Measurements from ENCODE around the gene SLIT3. TPM values are rescaled to one million over a fixed set of nuclear protein-coding genes. Genes with fewer than 3 reads are reported as not detected.

Gene SLIT3
- total RNA-seq, 4 donors from 2014 or later = 0.97 to 6.1 (median 3.4) TPM

- intact Hi-C loops (cut with DNase I; ENCODE audit: low total_unique reads) = no loop called here
- no peak for DNase-seq
These were observed 252.5 kb downstream of the SLIT3 start for GRCh38 chr5:169048181-169049125.

GRCh38 chr5:169044962-169045361 lies 256.0 kb downstream of the SLIT3 start:
- H3K27me3 ChIP-seq = no peaks in the 10 kb centered on the region
- H3K36me3 ChIP-seq = no peaks in the 10 kb centered on the region
- in situ Hi-C loops (cut with MboI; ENCODE audit: low sequenced_read_pairs in 4 of 4) (no loop called here), intact Hi-C loops (cut with DNase I; ENCODE audit: low total_unique reads) (no loop called here)
- no peaks in the 10 kb centered on the region for H3K4me1 ChIP-seq
- no peaks in the 10 kb centered on the region for H3K9me3 ChIP-seq
- ATAC-seq (no peak), DNase-seq (no peak)
- no peak for TF ChIP-seq POLR2A (IDR thresholded peaks at IDR 0.05)
- no peak for TF ChIP-seq CTCF (IDR thresholded peaks at IDR 0.05 in 4 of 5, conservative IDR thresholded peaks at IDR 0.05 in 1 of 5)
- H3K4me3 ChIP-seq = no peak overlapping the region
- no peak overlapping the region for H3K27ac ChIP-seq

More at GRCh38 chr5:169048181-169049125, 252.5 kb downstream of the SLIT3 start:
- no peaks in the 10 kb centered on the region for H3K27me3 ChIP-seq
- no peaks in the 10 kb centered on the region for H3K9me3 ChIP-seq
- H3K36me3 ChIP-seq = no peaks in the 10 kb centered on the region
- H3K4me1 ChIP-seq = no peaks in the 10 kb centered on the region
- in situ Hi-C loops (cut with MboI; ENCODE audit: low sequenced_read_pairs in 4 of 4) = no loop called here
- TF ChIP-seq POLR2A (IDR thresholded peaks at IDR 0.05) (no peak), CTCF (IDR thresholded peaks at IDR 0.05 in 4 of 5, conservative IDR thresholded peaks at IDR 0.05 in 1 of 5) (no peak)
- no peak overlapping the region for H3K27ac ChIP-seq
- H3K4me3 ChIP-seq = no peak overlapping the region
- ATAC-seq = no peak

GRCh38 chr5:169041180-169041579 lies 259.8 kb downstream of the SLIT3 start:
- intact Hi-C loops (cut with DNase I; ENCODE audit: low total_unique reads) = no loop called here
- no peak for ATAC-seq

GRCh38 chr5:169039592-169039991 lies 261.3 kb downstream of the SLIT3 start:
- DNase-seq (no peak), ATAC-seq (no peak)
- H3K36me3 ChIP-seq = no peaks in the 10 kb centered on the region
- intact Hi-C loops (cut with DNase I; ENCODE audit: low total_unique reads) (no loop called here), in situ Hi-C loops (cut with MboI; ENCODE audit: low sequenced_read_pairs in 4 of 4) (no loop called here)
- H3K9me3 ChIP-seq = no peaks in the 10 kb centered on the region
- no peak for TF ChIP-seq CTCF (IDR thresholded peaks at IDR 0.05 in 4 of 5, conservative IDR thresholded peaks at IDR 0.05 in 1 of 5)
- TF ChIP-seq POLR2A (IDR thresholded peaks at IDR 0.05) = no peak
- no peaks in the 10 kb centered on the region for H3K4me1 ChIP-seq
- no peak overlapping the region for H3K27ac ChIP-seq
- no peak overlapping the region for H3K4me3 ChIP-seq
- no peaks in the 10 kb centered on the region for H3K27me3 ChIP-seq

More at GRCh38 chr5:169041180-169041579, 259.8 kb downstream of the SLIT3 start:
- no peaks in the 10 kb centered on the region for H3K27me3 ChIP-seq
- no peaks in the 10 kb centered on the region for H3K9me3 ChIP-seq
- no peak overlapping the region for H3K27ac ChIP-seq
- no peaks in the 10 kb centered on the region for H3K4me1 ChIP-seq
- TF ChIP-seq POLR2A (IDR thresholded peaks at IDR 0.05) (no peak), CTCF (IDR thresholded peaks at IDR 0.05 in 4 of 5, conservative IDR thresholded peaks at IDR 0.05 in 1 of 5) (no peak)
- in situ Hi-C loops (cut with MboI; ENCODE audit: low sequenced_read_pairs in 4 of 4) = no loop called here
- H3K36me3 ChIP-seq = no peaks in the 10 kb centered on the region
- no peak overlapping the region for H3K4me3 ChIP-seq
- no peak for DNase-seq

All from gastrocnemius medialis (tissue), 4 donors.